HG03103 (cell line): ENCODE measurements around the gene NKAPL.
"Not testable (repeated sequence)": the region's sequence is repeated elsewhere in the genome, so short reads cannot be mapped to it uniquely, and the experiment has no call there.

ENCODE experiments used
- ATAC-seq: cut with Tn5 transposase; IDR thresholded peaks from one replicate; pipeline ENCODE4 v1.9.1; 2021; ENCODE audit warnings: low read depth; ENCODE audit not compliant: unreplicated experiment

Gene NKAPL

GRCh38 chr6:28291573-28291972 lies 32.5 kb downstream of the NKAPL start:
- ATAC-seq: no peak

GRCh38 chr6:28295326-28295725 lies 36.2 kb downstream of the NKAPL start:
- no peak for ATAC-seq

GRCh38 chr6:28296520-28297060 lies 37.5 kb downstream of the NKAPL start:
- ATAC-seq: no peak

- ATAC-seq: no peak
Observed at GRCh38 chr6:28303570-28303969, 44.5 kb downstream of the NKAPL start.

- ATAC-seq: not testable (repeated sequence)
Observed at GRCh38 chr6:28306363-28306762, 47.3 kb downstream of the NKAPL start.
